Measurements from ENCODE around the gene SEMA3F. TPM values are rescaled to one million over a fixed set of nuclear protein-coding genes. Genes with fewer than 3 reads are reported as not detected.
A peak's percentile ranks its signal among the peaks of the same experiment; 100 is the strongest.

The SEMA3F gene
- total RNA-seq, 6 experiments from 2014 or later = 1.2 to 5.9 (median 4.2) TPM

GRCh38 chr3:50214824-50215223, 59.7 kb downstream of the SEMA3F start:
- ATAC-seq = peak in 2 of 4 donors; percentile 5 to 12
- peak overlapping the region in 2 of 3 donors; percentile 47 to 99 for H3K27ac ChIP-seq
- no peaks in the 10 kb centered on the region for H3K9me3 ChIP-seq
- H3K4me3 ChIP-seq = no peak overlapping the region
- intact Hi-C loops (cut with DNase I) = no loop called here
- peaks cover 0 to 61% (median 20%) of the 10 kb centered on the region in 4 donors for H3K4me1 ChIP-seq
- no peaks in the 10 kb centered on the region for H3K27me3 ChIP-seq
- TF ChIP-seq CTCF (IDR thresholded peaks at IDR 0.05) (no peak), POLR2A (IDR thresholded peaks at IDR 0.05) (no peak)
- H3K36me3 ChIP-seq = peaks cover 0 to 54% (median 7%) of the 10 kb centered on the region in 4 donors
- WGBS (ENCODE audit: insufficient coverage, low coverage, low lambda C conversion rate, missing lambda C conversion rate) = 31% methylated on average over 4 of the region's 10 CpGs
- peak in 1 of 3 donors; percentile 79 for DNase-seq

- no peak overlapping the region for H3K4me3 ChIP-seq
- ATAC-seq = no peak
- H3K4me1 ChIP-seq = peaks cover 0 to 61% (median 20%) of the 10 kb centered on the region in 4 donors
- 51% methylated on average over 7 of the region's 9 CpGs for WGBS (ENCODE audit: insufficient coverage, low coverage, low lambda C conversion rate, missing lambda C conversion rate)
- H3K9me3 ChIP-seq = no peaks in the 10 kb centered on the region
- peak in 1 of 3 donors; percentile 48 for DNase-seq
- peak overlapping the region in 1 of 3 donors; percentile 62 for H3K27ac ChIP-seq
- TF ChIP-seq POLR2A (IDR thresholded peaks at IDR 0.05) = no peak
- intact Hi-C loops (cut with DNase I) = no loop called here
- peaks cover 0 to 54% (median 7%) of the 10 kb centered on the region in 4 donors for H3K36me3 ChIP-seq
- H3K27me3 ChIP-seq = no peaks in the 10 kb centered on the region
These were observed 60.4 kb downstream of the SEMA3F start for GRCh38 chr3:50215529-50215928.

GRCh38 chr3:50217681-50218080, 62.6 kb downstream of the SEMA3F start:
- WGBS (ENCODE audit: insufficient coverage, low coverage, low lambda C conversion rate, missing lambda C conversion rate) = 72% methylated on average over 10 of the region's 10 CpGs
- no peak for TF ChIP-seq CTCF (IDR thresholded peaks at IDR 0.05)
- TF ChIP-seq POLR2A (IDR thresholded peaks at IDR 0.05) = no peak
- H3K9me3 ChIP-seq = no peaks in the 10 kb centered on the region
- H3K4me3 ChIP-seq = no peak overlapping the region
- intact Hi-C loops (cut with DNase I) = no loop called here
- H3K27me3 ChIP-seq = no peaks in the 10 kb centered on the region
- H3K4me1 ChIP-seq = peaks cover 0 to 58% (median 19%) of the 10 kb centered on the region in 4 donors
- H3K27ac ChIP-seq = no peak overlapping the region
- H3K36me3 ChIP-seq = peaks cover 0 to 54% (median 7%) of the 10 kb centered on the region in 4 donors
- ATAC-seq = no peak
- DNase-seq = peak in 1 of 3 donors; percentile 45

- no peaks in the 10 kb centered on the region for H3K9me3 ChIP-seq
- H3K27ac ChIP-seq = no peak overlapping the region
- ATAC-seq = no peak
- 60% methylated on average over 1 of the region's 17 CpGs for WGBS (ENCODE audit: insufficient coverage, low coverage, low lambda C conversion rate, missing lambda C conversion rate)
- no peak overlapping the region for H3K4me3 ChIP-seq
- TF ChIP-seq POLR2A (IDR thresholded peaks at IDR 0.05) (no peak), CTCF (IDR thresholded peaks at IDR 0.05) (no peak)
- peak in 1 of 3 donors; percentile 50 for DNase-seq
- H3K4me1 ChIP-seq = peaks cover 0 to 50% (median 15%) of the 10 kb centered on the region in 4 donors
- no peaks in the 10 kb centered on the region for H3K27me3 ChIP-seq
- intact Hi-C loops (cut with DNase I) = no loop called here
- H3K36me3 ChIP-seq = peaks cover 0 to 54% (median 7%) of the 10 kb centered on the region in 4 donors
These were observed 63.3 kb downstream of the SEMA3F start for GRCh38 chr3:50218448-50218847.

- no peak for ATAC-seq
- peaks cover 0 to 41% (median 11%) of the 10 kb centered on the region in 4 donors for H3K4me1 ChIP-seq
These were observed 64.2 kb downstream of the SEMA3F start for GRCh38 chr3:50219285-50219684.

More at GRCh38 chr3:50219285-50219684, 64.2 kb downstream of the SEMA3F start:
- TF ChIP-seq POLR2A (IDR thresholded peaks at IDR 0.05) (no peak), CTCF (IDR thresholded peaks at IDR 0.05) (no peak)
- no peaks in the 10 kb centered on the region for H3K27me3 ChIP-seq
- WGBS (ENCODE audit: insufficient coverage, low coverage, low lambda C conversion rate, missing lambda C conversion rate) = 88% methylated on average over 5 of the region's 5 CpGs
- H3K4me3 ChIP-seq = no peak overlapping the region
- H3K27ac ChIP-seq = no peak overlapping the region
- peaks cover 0 to 53% (median 7%) of the 10 kb centered on the region in 4 donors for H3K36me3 ChIP-seq
- H3K9me3 ChIP-seq = no peaks in the 10 kb centered on the region
- DNase-seq = no peak
- intact Hi-C loops (cut with DNase I) = no loop called here

Data from right lobe of liver (tissue), 6 donors.